DMS79 (cell line): ENCODE results near the gene TET1.
"Not testable (repeated sequence)": the region's sequence is repeated elsewhere in the genome, so short reads cannot be mapped to it uniquely, and the experiment has no call there.

Experiments
- DNase-seq: peaks from one replicate; lab custom pipeline; 2025; lab: John Stamatoyannopoulos, UW

Gene TET1

DNA sequence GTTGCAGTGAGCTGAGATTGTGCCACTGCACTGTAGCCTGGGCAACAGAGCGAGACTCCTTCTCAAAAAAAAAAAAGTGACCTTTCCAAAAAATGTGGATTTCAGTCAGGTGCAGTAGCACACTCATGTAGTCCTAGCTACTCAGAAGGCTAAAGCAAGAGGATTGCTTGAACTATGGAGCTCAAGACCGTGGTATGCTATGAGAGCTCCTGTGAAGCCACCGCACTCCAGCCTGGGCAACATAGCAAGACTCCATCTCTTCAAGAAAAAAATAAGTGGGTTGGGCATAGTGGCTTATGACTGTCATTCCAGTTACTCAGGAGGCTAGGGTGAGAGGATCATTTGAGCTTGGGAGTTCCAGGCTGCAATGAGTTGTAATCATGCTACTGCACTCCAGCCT is 51.1 kb downstream of the TET1 start:
- no peak for DNase-seq

DNA sequence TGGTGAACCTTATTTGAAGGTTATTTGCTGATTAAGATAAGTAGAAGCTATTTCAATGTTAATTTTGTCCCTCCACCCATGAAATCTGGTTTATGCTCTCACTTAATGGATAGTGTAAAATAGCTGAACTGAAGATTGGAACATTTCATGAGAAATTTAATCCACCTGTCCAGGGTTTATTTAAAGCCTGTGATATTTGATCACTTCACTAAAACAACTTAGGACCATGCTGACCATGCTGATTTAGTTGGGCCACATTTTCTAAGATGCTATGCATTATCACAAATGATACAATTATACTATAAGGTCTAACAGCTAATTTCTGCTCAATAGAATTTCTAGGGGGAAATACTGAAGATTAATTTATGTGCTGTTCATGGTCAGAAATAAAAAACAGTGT is 53.8 kb downstream of the TET1 start:
- DNase-seq: not testable (repeated sequence)

DNA sequence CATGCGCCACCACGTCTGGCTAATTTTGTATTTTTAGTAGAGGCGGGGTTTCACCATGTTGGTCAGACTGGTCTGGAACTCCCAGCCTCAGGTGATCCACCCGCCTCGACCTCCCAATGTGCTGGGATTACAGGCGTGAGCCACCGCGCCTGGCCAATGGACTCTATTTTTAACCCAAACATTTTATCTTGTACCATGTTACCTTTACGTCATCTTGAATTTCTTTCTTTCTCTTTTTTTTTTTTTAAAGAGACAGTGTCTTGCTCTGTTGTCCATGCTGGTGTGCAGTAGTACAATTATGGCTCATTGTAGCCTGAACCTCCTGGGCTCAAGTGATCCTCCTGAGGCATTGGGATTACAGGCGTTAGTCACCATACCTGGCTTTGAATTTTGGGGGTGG is 57.6 kb downstream of the TET1 start:
- not testable (repeated sequence) for DNase-seq

DNA sequence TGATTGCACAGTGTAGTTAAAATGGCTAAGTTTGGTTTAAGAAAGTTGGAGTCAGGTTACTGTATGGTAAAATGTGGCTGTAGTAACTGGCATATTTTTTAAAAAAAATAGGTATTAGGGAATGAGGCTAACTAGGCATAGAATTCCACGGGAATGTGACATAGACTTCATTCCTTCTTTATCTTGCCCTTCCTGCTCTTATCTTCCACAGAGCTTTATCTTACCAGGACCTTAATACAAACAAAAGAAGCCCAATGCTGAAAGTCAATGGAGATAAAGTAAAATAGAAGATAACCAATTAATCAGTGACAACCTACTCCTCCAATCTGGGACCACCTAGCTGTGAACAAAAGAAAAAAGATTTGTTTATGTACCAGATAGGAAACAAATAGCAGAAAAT is 58.1 kb downstream of the TET1 start:
- no peak for DNase-seq

DNA sequence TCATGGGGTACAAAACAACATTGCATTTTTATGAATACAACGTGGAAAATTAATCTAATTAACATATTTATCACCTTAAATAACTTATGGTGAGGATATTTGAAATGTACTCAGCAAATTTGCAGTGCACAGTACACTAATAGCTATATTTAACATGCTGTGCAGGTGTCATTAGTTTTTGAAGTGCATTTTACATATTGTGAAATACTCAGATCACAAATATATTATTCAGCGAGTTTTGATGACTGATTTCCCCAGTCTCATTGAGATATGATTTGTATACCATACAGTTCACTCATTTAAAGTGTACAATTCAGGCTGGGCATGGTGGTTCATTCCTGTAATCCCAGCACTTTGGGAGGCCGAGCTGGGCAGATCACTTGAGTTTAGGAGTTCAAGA is 59.5 kb downstream of the TET1 start:
- no peak for DNase-seq

DNA sequence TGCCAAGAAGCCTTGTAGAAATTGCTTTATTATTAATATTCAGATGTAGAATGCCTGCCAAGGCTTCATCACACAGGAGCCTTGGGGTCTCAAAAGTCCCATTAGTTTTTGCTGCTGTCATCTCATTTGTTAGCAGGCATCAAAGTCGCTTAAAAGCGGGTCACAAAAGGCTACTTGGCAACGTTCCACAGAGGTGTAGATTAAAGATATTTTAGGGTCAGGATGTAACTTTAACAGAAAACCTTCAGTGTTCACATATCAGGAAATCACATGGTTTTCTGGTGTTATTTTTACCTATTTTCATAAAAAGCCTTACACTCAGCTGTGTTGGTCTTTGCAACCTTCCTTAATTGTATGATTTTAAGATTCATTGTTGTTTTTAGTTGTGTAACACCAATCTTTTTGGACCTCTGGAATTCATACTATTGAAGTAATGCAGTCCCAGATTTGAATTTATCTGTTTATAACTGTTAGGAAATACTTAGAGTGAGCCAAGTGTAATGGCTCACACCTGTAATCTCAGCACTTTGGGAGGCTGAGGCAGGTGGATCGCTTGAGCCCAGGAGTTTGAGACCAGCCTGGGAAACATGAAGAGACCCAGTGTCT is 65.3 kb downstream of the TET1 start:
- no peak for DNase-seq

DNA sequence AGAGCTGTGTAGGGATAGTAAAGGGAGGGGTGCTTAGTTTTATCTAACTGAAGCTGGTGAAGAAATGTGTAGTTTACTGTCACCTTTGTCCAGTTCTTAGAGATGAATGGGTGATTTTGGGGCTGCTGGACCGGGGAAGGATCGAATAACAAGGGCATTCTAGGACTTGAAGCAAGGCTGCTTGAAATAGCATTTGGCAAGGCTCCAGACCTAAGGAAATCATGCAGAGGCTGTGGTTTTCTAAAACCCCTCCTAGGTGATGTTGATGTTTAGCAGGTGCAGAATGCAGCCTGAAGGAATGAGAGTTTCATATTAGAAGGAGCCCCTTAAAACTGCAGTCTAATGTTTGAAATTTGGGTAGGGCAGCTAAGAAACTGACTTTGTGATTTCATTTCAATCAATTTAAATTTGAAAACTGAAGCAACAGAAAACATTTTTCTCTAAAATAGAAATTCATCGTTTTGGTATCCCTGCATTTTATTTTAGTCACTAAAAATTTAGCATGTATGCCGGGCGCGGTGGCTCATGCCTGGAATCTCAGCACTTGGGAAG is 68.5 kb downstream of the TET1 start:
- DNase-seq: peak; percentile 47

DNA sequence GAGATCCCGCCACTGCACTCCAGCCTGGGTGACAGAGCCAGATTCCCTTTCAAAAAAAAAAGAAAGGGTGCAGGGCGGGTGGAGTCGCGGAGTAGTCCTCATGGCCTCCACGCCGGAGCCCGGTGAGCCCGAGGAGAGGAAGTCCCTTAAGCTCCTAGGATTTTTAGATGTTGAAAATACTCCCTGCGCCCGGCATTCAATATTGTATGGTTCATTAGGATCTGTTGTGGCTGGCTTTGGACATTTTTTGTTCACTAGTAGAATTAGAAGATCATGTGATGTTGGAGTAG is 72.1 kb downstream of the TET1 start:
- DNase-seq: not testable (repeated sequence)

DNA sequence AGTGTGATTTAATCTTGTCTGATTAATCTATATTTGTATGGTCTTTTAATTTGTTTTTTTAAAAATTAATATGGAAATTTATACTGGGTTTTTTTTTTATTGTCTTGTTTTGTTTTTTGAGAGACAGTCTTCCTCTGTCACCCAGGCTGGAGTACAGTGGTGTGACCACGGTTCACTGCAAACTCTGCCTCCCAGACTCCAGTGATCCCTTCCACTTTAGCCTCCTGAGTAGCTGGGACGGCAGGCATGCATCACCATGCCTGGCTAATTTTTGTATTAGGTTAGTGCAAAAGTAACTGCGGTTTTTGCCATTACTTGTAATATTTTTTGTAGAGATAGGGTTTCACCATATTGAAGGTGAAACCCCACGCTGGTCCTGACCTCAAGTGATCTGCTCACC is 73.1 kb downstream of the TET1 start:
- peak; percentile 45 for DNase-seq

DNA sequence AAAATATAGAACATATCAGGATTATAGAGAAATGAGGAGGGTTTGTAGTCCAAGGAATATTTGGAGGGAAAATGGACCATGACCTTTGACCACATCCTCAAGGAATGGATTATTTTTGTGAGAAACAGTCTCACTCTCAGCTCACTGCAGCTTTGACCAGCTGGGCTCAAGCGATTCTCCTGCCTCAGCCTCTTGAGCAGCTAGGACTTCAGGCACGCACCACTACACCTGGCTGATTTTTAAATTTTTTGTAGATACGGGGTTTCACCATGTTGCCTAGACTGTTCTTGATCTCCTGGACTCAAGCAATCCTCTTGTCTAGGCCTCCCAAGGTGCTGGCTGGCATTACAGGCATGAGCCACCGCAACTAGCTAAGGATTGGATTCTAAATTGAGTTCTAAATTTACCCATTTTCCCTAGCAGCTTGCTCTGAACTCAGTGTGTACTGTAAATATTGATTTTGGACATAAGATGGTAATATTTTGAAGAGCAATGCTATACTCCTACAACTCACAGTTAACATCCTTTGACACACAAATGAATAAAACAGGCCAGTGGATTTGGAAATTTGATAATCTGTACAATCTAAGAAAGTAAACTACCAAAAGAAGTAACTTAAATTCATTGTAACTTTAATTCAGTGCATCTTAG is 73.8 kb downstream of the TET1 start:
- peak; percentile 52 for DNase-seq

DNA sequence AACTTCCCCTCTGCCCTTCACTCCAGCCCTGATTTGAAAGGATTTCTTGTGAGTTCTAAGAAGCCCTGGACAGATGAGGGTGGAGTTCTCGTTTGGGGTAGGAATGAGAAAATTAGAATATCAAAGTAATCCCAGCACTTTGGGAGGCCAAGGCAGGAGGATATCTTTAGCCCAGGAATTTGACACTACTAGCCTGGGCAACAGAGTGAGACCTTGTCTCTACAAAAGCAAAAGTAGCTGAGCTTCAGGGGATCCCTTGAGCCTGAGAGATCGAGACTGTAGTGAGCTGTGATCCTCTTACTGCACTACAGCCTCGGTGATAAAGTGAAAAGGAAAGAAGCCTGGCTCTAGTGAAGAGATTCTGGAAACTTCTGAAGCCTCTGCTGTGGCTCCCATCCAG is 76.2 kb downstream of the TET1 start:
- no peak for DNase-seq

DNA sequence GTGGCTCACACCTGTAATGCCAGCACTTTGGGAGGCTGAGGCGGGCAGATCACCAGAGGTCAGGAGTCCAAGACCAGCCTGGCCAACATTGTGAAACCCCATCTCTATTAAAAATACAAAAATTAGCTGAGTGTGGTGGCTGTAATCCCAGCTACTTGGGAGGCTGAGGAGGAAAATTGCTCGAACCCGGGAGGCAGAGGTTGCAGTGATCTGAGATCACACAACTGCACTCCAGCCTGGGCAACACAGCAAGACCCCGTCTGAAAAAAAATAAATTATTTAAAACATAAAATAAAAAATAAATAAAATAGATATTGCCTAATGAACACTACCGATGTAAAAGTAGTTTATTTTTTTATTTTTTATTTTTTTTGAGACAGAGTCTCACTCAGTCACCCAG is 83.4 kb downstream of the TET1 start:
- not testable (repeated sequence) for DNase-seq

DNA sequence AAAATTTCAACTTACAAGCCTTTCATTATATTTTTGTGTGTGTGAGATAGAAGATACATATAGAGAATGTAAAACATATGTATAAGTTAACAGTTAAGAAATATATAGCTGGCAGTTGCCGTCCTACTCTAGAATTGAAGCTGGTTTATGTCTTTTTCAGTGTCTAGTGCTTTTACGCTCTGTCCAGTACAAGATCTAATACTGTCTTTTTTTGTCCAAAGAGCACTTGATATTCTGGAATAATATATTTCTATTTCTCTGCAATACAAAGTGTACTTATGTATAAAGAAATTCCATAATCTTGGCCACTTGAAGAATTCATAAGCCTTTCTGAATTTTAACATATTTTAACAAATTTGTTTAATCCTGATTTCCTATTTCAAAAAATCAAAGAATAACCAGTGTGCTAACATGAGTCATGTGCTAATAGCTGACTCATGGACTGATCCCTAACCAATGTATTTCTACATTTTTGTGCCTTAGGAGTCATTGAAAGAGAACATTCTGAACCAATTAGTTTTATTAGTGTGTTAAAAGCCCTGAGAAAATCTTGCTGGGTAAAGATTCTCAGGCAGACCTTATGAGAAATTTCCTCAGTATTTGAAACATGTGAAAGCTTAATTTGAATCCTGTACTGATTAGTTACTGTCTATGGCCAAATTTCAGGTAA is 87.7 kb downstream of the TET1 start:
- DNase-seq: no peak

DNA sequence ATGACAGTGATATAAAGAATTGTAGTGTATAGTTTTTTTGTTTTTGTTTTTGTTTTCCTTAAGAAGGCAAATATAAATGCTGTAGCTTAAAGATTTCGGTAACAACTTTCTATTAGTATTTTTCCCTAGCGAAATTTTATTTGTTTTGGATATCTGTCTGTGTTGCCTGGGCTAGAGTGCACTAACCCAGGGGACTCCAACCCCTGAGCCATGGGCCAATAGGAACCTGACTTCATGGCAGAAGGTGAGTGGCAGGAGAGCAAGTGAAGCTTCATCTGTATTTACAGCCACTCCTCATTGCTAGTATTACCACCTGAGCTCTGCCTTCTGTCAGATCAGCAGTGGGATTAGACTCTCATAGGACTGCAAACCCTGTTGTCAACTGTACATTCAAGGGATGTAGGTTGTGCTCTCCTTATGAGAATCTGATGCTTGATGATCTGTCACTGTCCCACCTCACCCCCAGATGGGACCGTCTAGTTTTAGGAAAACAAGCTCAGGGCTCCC is 95.5 kb downstream of the TET1 start:
- DNase-seq: no peak

DNA sequence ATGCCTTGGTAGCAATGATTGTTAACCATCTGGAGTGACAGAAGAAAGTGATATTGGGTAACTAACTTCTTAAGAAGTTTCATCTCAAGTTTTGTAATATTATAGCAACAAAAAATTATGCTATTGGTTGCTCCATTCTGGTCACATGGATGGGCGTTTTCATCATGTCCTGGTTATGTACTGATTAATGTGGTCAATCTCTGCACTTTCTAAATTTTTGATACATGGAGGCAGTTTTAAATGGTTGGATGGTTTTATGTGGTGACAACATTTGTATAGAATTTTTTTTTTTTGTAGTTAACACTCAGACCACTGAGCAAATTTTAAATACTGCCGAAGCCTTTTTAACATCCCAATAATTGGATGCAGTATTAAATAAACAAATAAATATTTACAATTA is 105.7 kb downstream of the TET1 start:
- no peak for DNase-seq

DNA sequence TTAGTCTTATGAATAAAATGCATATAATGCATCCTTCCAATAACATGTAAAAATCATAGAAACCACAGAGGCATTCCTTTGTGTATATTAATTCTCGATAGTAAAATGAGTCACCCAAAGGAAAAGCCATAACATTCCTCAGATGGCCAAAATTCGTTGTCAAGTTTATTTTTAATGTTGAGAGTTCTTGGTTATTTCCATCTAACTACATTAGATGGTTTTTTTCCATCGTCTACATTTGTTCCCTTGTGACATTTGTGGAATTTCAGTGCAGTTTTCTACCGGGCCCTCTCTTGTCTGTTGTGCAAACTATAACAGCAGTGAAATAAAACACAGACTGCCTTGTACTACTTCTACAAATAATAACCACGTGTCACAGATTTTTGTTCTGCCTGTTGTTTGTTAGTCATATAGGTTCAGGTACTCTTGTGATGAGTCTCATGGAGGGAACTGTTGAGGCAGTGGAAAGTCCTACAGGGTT is 106.2 kb downstream of the TET1 start:
- DNase-seq: no peak

DNA sequence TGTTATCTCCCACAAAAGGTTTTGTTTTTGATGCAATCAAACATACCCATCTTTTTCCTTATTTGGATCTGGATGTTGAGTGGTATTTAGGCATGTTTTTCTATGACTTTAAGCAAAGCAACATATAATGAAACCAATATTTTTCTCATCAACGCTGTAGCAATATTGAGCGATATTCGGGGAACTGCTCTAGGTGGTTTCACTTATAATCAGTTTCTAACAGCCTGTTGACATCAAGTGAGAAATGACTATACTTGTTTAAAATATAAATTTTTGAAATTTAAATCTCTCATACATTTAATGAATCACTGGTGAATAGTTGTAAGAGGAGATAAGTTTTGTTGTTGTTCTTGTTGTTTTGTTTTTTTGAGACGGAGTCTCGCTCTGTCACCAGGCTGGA is 108.1 kb downstream of the TET1 start:
- no peak for DNase-seq

DNA sequence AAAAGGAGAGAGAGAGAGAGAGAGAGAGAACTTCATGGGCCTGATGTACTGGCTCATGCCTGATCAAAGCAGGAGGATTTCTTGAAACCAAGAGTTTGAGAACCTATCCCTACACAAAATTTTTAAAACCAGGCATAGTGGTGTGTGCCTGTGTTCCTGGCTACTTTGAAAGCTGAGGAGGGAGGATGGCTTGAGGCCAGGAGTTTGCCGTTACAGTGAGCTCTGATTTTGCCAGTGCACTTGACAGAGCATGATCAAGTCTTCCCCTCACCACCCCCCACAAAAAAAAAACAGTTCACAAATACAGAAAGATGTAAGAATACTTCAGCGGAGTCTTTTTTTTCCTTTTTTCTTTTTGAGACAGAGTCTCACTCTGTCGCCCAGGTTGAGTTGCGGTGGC is 108.8 kb downstream of the TET1 start:
- DNase-seq: no peak

DNA sequence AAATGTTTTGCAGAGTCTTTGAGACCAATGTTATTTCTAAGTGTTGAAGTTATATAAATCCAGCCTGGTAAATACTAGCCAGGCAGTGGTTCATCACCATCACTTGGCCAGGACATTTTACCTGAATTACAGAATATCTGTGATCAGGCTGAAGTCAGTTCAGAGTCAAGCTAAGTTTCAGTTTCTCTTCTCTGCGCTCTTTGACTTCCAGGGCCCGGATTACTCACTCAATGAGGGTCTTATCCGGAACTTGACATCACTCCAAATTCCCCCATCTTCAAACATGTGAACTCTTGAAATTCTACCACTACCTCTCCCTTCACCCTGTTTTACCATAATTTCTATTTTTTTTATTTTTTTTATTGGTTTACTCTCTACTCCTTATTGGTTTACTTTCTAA is 124.3 kb downstream of the TET1 start:
- no peak for DNase-seq

DNA sequence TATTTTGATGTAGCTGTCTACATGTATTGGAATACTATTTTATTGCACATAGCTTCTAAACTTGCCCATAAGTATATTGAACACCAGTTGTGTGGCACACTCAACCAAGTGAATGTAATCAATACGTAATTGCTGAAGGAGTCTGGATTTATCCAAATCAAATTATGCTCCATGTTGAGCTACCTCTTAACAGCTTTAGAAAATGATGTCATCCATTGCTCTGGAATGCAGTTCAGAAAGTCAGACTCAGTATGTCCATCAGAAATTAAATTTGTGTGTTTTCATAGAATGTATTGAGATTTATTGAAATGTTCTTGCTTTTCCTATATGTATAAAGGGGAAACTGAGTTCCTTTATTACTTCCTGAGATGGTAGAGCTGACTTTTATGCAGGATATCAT is 135.9 kb downstream of the TET1 start:
- DNase-seq: no peak

DNA sequence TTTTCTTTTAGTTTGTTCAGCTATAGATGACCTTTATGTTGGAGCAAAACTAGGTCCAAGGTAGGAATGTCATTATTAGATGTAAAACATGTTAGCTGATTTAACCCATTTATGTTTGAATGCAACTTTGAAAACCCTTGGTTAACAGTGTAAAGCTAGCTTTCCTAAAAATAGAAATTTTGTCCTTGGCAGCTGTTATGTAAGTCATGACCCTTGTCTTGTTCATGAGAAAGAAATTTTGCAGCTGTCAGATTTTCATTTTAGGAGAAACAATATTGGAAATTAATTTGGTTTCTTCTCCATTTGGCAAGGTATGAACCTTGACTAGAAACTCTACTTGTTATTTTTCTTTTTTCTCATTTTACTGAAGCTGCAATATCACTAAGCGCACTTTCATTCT is 137.0 kb downstream of the TET1 start:
- no peak for DNase-seq

DNA sequence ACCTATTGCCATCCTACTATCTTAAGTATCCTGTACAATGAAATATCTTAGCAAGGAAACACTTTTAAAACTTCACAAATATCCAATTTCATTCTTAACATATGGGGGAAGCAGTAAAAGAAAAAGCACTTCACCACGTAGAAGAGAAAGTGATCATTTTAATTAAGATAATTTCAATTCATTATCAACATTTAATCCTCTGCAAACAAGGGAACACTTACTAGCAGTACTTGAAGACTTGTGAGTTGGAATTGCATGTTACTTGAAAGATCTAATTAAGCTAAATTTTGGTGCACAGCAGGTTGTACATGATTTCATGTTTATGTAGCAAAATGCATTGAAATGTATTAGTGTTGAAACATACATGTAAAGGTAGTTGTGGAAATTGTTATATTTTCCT is 140.1 kb downstream of the TET1 start:
- no peak for DNase-seq

DNA sequence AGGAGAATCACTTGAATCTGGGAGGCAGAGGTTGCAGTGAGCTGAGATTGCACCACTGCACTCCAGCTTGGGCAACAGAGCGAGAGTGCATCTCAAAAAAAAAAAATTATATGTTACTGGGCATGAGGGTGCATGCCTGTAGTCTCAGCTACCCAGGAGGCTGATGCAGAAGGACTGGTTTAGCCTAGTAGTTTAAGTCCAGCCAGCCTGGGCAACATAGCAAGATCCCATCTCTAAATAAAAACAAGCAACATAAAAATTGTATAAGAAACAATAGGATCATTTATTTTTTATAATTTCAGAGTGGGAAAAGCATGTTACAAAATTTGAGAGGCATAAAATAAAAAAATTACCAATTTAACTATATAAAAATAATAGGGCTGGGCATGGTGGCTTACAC is 145.4 kb downstream of the TET1 start:
- no peak for DNase-seq
